Activated CD8-positive, alpha-beta memory T cell treated with anti-CD3 and anti-CD28 coated beads for 36 hours (primary cell): ENCODE measurements around the gene SCAF8. TPM values are rescaled to one million over a fixed set of nuclear protein-coding genes. Genes with fewer than 3 reads are reported as not detected.
"Not testable (repeated sequence)": the region's sequence is repeated elsewhere in the genome, so short reads cannot be mapped to it uniquely, and the experiment has no call there.

Experiments
- CTCF ChIA-PET: fragments of 350-600 bp; sonication (Branson Sonifier 250); formaldehyde crosslinking; loops from one replicate; lab custom pipeline; 2021; ENCODE audit warnings: antibody characterized with exemption; lab: Charles Lee
- POLR2A ChIA-PET: fragments of 350-600 bp; sonication (Branson Sonifier 250); formaldehyde crosslinking; loops from one replicate; lab custom pipeline; 2021; ENCODE audit warnings: antibody characterized with exemption; lab: Charles Lee
- total RNA-seq, 2 experiments: library from RNA; stranded (reverse); gene quantifications; one replicate each; pipeline ENCODE4 v1.2.3, GENCODE V29; 2021

The SCAF8 gene, protein sequence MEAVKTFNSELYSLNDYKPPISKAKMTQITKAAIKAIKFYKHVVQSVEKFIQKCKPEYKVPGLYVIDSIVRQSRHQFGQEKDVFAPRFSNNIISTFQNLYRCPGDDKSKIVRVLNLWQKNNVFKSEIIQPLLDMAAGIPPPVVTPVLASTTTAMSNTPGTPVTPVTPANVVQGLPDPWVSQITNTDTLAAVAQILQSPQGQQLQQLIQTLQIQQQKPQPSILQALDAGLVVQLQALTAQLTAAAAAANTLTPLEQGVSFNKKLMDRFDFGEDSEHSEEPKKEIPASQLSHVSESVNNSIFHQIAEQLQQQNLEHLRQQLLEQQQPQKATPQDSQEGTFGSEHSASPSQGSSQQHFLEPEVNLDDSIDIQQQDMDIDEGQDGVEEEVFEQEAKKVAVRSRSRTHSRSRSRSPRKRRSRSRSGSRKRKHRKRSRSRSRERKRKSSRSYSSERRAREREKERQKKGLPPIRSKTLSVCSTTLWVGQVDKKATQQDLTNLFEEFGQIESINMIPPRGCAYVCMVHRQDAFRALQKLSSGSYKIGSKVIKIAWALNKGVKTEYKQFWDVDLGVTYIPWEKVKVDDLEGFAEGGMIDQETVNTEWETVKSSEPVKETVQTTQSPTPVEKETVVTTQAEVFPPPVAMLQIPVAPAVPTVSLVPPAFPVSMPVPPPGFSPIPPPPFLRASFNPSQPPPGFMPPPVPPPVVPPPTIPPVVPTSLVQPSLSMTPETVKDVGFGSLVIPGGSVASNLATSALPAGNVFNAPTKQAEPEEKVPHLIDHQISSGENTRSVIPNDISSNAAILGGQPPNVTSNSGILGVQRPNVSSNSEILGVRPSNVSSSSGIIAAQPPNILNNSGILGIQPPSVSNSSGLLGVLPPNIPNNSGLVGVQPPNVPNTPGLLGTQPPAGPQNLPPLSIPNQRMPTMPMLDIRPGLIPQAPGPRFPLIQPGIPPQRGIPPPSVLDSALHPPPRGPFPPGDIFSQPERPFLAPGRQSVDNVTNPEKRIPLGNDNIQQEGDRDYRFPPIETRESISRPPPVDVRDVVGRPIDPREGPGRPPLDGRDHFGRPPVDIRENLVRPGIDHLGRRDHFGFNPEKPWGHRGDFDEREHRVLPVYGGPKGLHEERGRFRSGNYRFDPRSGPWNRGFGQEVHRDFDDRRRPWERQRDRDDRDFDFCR (N-terminal part only)
- total RNA-seq: 10 to 100 TPM; 32.3 to 33.0 TPM

DNA sequence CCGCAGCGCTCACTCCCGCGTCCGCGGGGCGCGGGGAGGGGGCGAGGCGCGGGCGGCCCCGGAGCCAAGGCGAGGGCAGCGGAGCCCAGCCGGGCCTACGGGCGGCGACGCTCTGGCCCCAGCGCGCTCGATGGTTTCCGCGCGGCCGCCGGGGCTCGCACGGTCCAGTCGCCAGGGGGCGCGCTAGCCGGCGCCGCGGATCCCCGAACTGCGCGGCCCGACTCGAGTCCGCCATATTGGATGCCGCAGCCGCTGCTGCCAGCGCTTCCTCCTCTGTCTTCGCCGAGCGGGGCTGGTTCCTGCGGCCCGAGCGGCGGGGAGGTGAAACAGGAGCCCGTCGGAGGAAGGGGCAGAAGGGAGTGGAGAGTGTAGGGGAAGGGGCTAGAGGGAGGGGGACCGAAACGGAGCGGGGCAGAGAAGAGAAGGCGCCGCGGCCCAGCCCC lies at the start of gene SCAF8:
Gene SCAF8, plus strand, starts transcription at position 234 of the 443 bp plus-strand sequence. CDS start 485 bp downstream, outside the sequence.
- CTCF ChIA-PET: no interaction called here
- POLR2A ChIA-PET: no interaction called here

DNA sequence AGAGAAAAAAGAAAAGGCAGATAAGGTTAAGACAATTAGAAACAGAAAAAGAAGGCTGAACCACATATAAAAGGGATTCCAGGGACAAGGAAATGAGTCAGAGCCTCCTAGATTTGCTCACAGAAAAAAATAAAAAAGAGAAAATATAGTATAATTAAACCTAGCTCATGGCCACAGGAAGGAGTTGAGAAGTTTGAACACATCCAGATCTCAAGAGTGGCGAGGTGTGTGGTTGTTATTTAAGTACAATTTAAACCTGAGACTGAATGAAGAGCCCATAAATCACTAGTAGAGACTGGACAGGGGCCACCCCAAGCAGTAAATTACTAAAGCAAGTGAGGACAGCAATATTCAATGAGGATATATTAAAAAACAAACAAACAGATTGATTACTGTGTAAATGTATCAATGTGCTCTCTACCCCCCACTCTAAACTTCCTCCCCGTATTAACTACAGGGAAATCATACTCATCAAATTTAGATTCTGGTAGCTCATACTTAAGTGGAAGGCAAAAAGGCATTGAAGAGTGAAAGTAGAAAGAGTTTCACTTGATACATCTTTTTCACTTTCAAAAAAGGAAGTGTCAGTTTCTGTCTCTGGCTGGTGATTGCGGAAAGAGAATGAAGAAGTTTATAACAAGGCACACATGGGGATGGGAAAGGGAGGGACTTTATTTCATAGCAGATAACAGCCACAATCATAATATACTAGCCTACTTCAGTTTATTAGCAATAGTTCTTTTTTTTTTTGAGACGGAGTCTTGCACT lies 49.3 kb upstream of the SCAF8 start:
- ChIA-PET POLR2A (no interaction called here), CTCF (interaction anchor here (0.6 to 1.5 kb wide), 2 partner anchors 8 to 21 kb away, joined by 4 to 5 read pairs; no protein-coding TSS in a partner anchor)

DNA sequence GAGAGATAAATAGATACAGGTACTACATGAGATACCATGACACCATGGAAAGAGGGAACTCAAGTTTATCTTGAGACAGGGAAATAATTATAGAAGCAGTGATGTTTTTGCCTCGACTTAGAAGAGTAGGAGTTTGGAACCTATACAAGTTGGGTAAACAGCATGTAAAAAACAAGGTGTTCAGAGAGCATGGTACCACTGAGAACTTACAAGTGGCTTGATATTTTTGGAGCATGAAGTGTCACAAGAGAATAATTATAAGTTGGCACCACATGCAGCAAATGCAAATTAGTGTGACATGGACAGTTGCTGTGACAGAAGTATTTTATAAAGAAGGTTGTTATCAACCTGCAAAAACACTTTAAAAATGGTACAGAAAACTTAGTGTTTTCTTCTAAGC lies 47.1 kb upstream of the SCAF8 start:
- POLR2A ChIA-PET: no interaction called here
- CTCF ChIA-PET: no interaction called here

DNA sequence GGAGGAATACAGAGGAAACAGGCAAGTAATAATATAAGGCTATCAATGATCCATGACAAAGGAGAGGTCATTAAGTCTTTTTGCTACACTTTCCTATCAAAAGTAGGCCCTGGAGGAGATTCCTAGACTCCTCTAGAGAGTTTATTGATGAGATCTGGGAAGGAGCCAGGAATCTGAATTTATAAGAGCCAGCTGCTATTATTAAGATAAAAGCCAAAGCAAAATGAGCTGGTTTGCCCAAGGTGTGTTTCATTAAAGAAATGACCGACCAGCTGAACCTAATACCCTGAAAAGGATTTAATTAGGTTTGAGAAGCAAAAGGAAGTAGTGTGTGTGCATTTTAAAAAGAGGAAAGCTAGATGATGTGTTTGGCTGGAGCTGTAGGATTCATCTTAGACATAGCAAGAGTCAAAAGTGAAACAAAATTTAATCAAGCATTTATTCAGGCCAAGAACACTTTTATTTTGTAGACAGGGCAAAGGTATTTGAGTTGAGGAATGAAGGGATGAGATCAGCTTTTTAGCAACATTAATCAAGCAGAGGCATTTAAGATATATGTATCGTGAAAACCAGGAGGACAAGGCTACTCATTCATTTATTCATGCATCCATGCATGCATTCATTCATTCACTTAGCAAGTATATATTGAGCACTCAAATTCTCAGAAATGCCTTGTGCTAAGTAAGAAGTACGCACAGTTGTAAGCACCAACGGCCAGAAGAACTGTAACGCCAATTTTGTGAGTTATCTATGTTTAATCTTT lies 43.5 kb upstream of the SCAF8 start:
- POLR2A ChIA-PET: no interaction called here
- CTCF ChIA-PET: interaction anchor here (1.6 kb wide), 1 partner anchor 14 kb away, joined by 7 read pairs; no protein-coding TSS in a partner anchor

DNA sequence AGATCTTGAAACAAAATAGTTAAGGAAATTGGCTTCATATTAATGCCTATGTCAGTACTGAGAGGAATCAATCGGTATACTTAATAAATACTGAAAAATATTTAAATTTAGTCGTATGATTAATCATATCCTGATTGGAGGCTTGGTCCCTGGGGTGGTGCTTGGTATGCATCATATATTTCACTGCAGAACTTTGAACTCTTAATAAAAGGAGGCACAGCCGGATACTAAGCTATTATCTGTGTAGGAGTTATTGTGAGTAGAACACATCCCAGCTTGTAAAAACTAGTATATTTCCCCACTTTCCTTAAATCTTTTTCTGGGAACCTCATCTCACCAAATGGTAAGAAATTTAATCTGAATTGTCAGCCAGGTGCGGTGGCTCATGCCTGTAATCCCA lies 42.4 kb upstream of the SCAF8 start:
- CTCF ChIA-PET: interaction anchor here (0.6 to 0.7 kb wide), 3 partner anchors 15 to 241 kb away, joined by 4 read pairs; no protein-coding TSS in a partner anchor
- POLR2A ChIA-PET: no interaction called here

DNA sequence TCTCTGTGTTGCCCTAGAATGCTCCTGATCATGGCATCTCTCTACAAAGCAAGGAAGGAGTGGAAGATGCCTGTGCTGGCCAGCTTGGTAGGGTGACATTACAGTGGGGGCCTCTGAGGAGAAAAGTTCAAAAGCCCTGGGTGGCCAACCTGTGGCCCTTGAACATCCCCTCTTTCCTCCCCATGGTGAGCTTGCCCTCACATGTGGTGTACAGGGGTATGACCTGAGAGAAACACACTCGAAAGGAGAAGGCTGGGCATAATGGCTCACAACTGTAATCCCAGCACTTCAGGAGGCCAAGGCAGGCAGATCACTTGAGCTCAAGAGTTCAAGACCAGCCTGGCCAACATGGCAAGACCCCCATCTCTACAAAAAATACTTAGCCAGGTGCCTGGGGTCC lies 36.6 kb upstream of the SCAF8 start:
- CTCF ChIA-PET: no interaction called here
- POLR2A ChIA-PET: no interaction called here

DNA sequence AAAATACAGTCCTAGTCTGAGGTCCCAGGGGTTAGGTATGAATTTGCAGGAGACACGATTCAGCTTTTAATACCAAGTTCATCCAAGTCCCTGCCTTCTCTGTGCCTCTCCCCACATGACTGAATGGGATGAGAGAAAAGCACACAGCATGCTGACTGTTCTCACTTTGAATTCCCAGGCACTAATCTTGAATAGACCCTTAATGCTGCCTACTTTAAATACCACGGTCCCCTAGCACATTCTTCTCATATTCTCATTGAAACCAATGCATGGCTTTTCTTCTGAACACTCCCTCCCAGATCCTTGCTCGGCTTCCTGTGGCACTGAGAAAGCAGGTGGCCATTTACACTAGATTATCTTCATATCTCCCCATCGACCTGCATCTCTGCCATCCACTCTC lies 30.1 kb upstream of the SCAF8 start:
- ChIA-PET POLR2A (no interaction called here), CTCF (no interaction called here)

DNA sequence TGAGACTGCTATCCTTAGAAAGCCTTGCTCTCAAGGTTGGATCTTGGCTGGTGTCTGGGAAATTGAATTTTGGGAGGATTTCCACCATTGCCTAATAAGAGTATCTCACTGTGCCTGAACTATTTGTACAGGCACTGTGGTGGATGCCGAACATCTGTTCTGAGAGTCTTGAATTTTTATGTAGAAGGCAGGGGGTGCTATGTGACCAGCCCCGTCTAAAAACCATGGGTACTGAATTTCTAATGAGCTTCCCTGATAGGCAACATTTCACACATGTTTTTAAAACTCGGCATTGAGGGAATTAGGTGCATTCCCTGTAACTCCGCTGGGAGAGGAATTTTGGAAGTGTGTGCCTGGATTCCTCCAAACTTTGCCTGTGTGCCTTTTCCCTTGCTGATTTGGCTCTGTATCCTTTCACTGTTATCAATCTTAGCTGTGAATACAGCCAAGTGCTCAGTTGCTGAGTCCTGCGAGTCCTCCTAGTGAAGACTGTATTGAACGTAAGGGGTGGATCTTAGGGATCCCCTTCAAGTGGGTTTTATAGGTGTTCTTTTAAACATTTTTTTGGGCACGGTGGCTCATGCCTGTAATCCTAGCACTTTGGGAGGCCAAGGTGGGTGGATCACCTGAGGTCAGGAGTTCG lies 27.6 kb upstream of the SCAF8 start:
- CTCF ChIA-PET: interaction anchor here (1.3 kb wide), 1 partner anchor 30 kb away, joined by 3 read pairs; no protein-coding TSS in a partner anchor
- POLR2A ChIA-PET: no interaction called here

DNA sequence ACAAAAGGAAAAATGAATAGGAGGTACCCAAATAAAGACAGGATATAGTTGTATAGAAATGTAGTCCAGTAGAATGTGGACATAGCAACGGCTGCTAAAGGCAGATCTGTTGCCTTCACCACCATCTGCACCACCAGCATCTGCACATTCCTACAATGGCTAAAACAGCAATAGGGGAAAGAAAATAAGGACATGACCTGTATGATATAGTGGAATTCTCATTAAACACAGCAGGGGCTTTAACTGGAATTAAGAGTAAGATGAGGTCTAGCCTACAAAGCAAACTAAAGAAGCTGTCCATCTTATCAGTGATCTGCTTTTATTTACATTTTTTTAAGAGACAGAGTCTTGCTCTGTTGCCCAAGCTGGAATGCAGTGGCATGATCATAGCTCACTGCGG lies 26.8 kb upstream of the SCAF8 start:
- ChIA-PET CTCF (no interaction called here), POLR2A (interaction anchor here (0.7 kb wide), 1 partner anchor 173 kb away, joined by 5 read pairs; no protein-coding TSS in a partner anchor)

DNA sequence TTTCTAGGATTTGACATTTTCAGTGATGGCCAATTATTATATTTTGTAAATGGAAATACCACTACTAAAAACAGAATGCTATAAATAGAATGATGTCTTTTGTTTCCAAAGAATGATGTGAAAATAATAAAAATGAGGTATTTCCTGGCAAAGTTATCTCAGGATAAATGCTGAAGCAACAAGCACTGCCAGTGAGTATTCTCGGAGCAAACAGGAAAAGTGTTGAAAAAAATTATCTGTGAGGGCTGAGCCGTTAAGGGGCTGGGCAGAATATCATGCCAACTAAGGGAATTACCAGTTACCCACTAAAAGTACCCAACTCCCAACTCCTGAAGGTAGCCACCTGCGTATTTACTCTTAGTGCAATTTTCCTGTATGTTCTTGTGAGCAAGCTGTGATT lies 23.6 kb upstream of the SCAF8 start:
- ChIA-PET POLR2A (no interaction called here), CTCF (no interaction called here)

DNA sequence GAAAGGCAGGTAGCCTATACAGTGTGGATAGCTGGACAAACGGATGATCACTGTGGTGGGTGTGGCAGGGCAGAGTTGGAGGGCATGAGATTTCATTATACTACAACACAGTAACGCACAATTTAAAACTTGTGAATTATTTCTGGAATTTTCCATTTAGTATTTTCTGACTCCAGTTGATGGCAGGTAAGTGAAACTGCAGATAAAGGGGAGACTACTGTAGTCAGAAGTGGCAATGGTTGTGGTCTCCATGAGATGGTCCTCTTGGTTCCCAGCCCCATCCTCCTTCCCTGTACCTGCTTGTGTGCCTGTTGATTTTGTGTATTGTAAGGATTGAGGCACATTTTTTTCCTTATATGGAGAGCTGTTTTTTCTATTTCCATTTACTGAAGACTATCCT lies 22.5 kb upstream of the SCAF8 start:
- ChIA-PET POLR2A (no interaction called here), CTCF (no interaction called here)

DNA sequence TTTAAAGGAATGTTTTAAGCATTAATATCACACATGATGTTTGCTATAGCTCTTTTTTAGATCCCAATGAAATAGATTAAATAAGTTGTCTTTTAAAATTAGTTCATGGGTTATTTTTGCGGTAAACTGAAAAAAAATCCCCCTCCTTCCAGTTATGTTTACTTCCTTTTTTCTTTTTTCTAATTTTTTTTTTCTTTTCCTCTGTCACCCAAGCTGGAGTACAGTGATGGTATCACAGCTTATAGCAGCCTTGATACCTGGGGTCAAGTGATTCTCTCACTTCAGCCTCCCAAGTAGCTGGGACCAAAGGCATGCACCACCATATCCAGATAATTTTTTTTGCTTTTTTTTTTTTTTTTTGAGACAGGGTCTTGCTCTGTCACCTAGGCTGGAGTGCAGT lies 17.8 kb upstream of the SCAF8 start:
- ChIA-PET CTCF (interaction anchor here (0.7 kb wide), 1 partner anchor 92 kb away, joined by 3 read pairs; no protein-coding TSS in a partner anchor), POLR2A (no interaction called here)

DNA sequence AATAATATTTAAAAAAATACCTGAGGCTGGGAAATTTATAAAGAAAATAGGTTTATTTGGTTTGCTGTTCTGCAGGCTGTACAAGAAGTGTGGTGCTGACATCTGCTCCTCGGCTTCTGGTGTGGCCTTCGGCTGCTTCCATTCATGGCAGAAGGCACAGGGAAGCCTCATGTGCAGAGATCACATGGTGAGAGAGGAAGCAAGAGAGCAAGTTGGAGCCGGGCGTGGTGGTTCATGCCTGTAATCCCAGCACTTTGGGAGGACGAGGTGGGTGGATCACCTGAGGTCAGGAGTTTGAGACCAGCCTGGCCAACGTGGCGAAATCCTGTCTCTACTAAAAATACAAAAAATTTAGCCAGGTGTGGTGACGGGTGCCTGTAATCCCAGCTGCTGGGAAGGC lies 16.9 kb upstream of the SCAF8 start:
- CTCF ChIA-PET: interaction anchor here (0.6 kb wide), 1 partner anchor 347 kb away, joined by 3 read pairs; no protein-coding TSS in a partner anchor
- POLR2A ChIA-PET: not testable (repeated sequence)

DNA sequence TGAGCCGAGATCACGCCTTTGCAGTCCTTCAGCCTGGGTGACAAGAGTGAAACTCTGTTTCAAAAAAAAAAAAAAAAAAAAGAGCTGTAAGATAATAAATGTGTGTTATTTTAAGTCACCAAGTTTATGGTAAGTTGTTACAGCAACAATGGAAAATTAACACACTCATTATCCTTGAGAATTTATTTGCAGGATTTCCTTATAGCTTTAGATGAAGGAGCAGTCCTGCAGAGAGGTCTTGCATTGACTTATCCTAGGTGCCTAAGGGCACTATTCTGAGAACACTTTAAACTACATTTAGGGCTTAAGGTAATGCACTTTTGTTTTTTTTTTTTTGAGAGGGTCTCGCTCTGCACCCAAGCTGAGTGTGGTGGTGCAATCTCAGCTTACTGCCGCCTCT lies 13.8 kb upstream of the SCAF8 start:
- ChIA-PET CTCF (interaction anchor here (0.7 kb wide), 1 partner anchor 61 kb away, joined by 3 read pairs; no protein-coding TSS in a partner anchor), POLR2A (interaction anchor here (0.6 kb wide), 1 partner anchor 11 kb away, joined by 4 read pairs; no protein-coding TSS in a partner anchor)

DNA sequence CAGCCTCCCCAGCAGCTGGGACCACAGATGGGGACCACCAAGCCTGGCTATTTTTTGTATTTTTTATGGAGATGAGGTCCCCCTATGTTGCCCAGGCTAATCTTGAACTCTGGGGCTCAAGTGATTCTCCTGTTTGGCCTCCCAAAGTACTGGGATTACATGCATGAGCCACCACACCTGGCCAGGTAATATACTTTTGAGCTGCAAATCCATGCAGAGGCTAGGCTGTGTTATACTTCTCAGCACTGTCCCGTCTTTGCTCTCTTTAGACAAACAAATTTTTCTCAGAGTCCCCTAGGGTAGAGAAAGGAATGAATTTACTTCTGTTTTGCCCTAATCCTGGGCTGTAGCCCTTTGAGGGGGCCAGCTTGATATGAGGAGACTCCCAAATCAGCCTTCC lies 13.4 kb upstream of the SCAF8 start:
- CTCF ChIA-PET: interaction anchor here (0.7 kb wide), 1 partner anchor 61 kb away, joined by 3 read pairs; no protein-coding TSS in a partner anchor

DNA sequence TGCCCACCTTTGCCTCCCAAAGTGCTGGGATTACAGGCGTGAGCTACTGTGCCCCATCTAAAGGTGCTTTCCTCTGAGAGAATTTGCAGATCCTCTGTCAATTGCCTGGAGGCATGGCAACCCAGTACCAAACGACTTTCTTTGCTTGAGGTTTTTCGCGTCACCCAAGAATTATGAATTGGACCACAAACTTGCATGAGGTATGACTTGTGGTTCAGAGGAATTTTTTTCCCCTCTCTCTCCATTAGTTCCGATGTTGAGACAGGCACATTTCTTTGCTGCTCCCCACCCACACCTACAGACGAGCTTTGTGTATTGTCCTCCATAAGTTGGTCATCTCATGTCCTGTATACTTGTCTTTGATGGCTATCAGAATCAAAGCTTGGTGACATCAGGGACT lies 11.8 kb upstream of the SCAF8 start:
- ChIA-PET CTCF (interaction anchor here (0.6 kb wide), 1 partner anchor 84 kb away, joined by 3 read pairs; no protein-coding TSS in a partner anchor), POLR2A (no interaction called here)

More for the DNA sequence above, 13.4 kb upstream of the SCAF8 start:
- POLR2A ChIA-PET: interaction anchor here (0.6 kb wide), 1 partner anchor 11 kb away, joined by 4 read pairs; no protein-coding TSS in a partner anchor

DNA sequence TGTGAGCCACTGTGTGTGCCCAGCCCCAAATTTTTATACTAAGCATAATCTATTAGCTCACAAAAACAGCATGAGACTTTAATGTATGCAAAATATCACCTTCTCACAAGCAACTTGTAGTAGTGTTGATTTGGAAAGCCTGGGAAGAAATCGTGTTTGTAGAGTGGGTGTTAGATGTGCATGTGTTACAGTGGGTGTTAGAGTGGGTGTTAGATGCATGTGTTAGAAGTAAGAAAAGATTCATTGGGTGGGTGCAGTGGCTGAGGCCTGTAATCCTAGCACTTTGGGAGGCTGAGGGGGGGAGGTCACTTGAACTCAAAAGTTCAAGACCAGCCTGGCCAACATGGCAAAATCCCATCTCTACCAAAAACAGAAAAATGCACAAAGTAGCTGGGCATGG lies 6.3 kb upstream of the SCAF8 start:
- CTCF ChIA-PET: no interaction called here
- POLR2A ChIA-PET: no interaction called here
